K562 (cell line): ENCODE data around the gene CNTN4. TPM values are rescaled to one million over a fixed set of nuclear protein-coding genes. Genes with fewer than 3 reads are reported as not detected.

Experiments
- CBFA2T2 ChIP-seq: fragments of 450-650 bp; conservative IDR thresholded peaks from 2 replicates; pipeline ENCODE4 v1.6.1; 2017; ENCODE audit warnings: mild to moderate bottlenecking
- GABPB1 ChIP-seq: sonication (generic); formaldehyde crosslinking; IDR thresholded peaks from 2 replicates; pipeline ENCODE4 v1.8.0; 2022; ENCODE audit warnings: mild to moderate bottlenecking, missing genetic modification reagents
- MTA2 ChIP-seq: fragments of 450-650 bp; IDR thresholded peaks from 2 replicates; pipeline ENCODE4 v1.6.1; 2016; ENCODE audit warnings: low read depth
- NBN ChIP-seq: fragments of 450-650 bp; IDR thresholded peaks from 2 replicates; pipeline ENCODE4 v1.6.1; 2016; ENCODE audit warnings: low read depth, mild to moderate bottlenecking
- ZBTB1 ChIP-seq: sonication (generic); formaldehyde crosslinking; IDR thresholded peaks from 2 replicates; pipeline ENCODE4 v1.8.1; 2023; ENCODE audit warnings: missing genetic modification reagents, low read depth, mild to moderate bottlenecking, borderline replicate concordance
- ZNF583 ChIP-seq: fragments of 250-450 bp; sonication (Bioruptor Pico); IDR thresholded peaks from 2 replicates; pipeline ENCODE4 v1.4.0; 2020
- polyA plus RNA-seq, 8 experiments: library from polyadenylated mRNA; depleted of rRNA in 4 of 8; stranded (reverse) in 5 of 8; unstranded in 3 of 8; fragments of >200 nt; fragmentation: Nextera tagmentation in 2 of 8; fragmentation: Illumina TruSeq in 1 of 8; extraction: Ambion mirVana in 2 of 8; extraction: Trizol in 1 of 8; gene quantifications; 2 replicates each; pipeline versions ENCODE4 v1.2.1 to v1.2.3, GENCODE V29; 2011 to 2014; ENCODE audit warnings: inconsistent platforms in 1 of 8, missing spikeins in 1 of 8
- total RNA-seq, 7 experiments: library from RNA; depleted of rRNA in 6 of 7; stranded (reverse); fragments of >200 nt in 6 of 7; fragmentation: Illumina TruSeq in 2 of 7; extraction: Trizol in 2 of 7; gene quantifications; 2 replicates each; pipeline versions ENCODE4 v1.2.1 to v1.2.3, GENCODE V29; 2011 to 2021; ENCODE audit warnings: low replicate concordance in 1 of 7
- TF ChIP-seq, protein P1 (sequence below): fragments of 450-650 bp; IDR thresholded peaks from one replicate; pipeline ENCODE4 v1.6.1; 2018; ENCODE audit warnings: mild to moderate bottlenecking, moderate library complexity; ENCODE audit not compliant: partially characterized antibody
- TF ChIP-seq, protein P2 (sequence below): fragments of 450-650 bp; conservative IDR thresholded peaks from 2 replicates; pipeline ENCODE4 v1.6.1; 2016; ENCODE audit warnings: missing genetic modification characterization, low read depth, mild to moderate bottlenecking, control low read depth, missing compliant biosample characterization
- TF ChIP-seq, protein P3 (sequence below): fragments of 250-450 bp; sonication (Bioruptor Pico); IDR thresholded peaks from 2 replicates; pipeline ENCODE4 v1.8.0; 2021; ENCODE audit warnings: mild to moderate bottlenecking, moderate library complexity
- TF ChIP-seq, protein P4 (sequence below): fragments of 250-450 bp; sonication (Bioruptor Pico); IDR thresholded peaks from 2 replicates; pipeline ENCODE4 v1.8.0; 2021; ENCODE audit warnings: moderate library complexity, mild to moderate bottlenecking, inconsistent platforms

The CNTN4 gene
- total and polyA plus RNA-seq, 9 of the 15 experiments (the other 6 are each of a cell fraction or from before 2014, with no cell fraction given) = not detected

DNA sequence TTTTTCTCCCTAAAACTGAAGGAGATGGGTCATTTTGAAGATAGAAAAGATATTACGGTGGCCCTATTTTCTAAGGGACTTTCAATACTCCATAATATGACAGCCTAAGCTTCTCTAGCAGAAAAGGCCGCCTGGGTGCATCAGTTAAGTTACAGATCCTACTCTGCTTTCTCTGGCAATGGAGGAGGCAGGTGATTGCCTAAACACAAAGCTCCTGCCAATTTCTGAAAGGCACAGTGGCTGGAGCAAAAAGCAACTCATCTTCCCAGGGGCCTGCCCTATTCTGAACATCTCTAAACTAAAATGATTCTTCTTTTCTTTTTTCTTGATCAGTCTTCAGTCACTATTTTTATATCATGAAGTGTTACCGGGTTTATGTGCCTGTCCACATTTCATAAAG lies 276.7 kb downstream of the CNTN4 start (continued):
- TF ChIP-seq, protein P1, sequence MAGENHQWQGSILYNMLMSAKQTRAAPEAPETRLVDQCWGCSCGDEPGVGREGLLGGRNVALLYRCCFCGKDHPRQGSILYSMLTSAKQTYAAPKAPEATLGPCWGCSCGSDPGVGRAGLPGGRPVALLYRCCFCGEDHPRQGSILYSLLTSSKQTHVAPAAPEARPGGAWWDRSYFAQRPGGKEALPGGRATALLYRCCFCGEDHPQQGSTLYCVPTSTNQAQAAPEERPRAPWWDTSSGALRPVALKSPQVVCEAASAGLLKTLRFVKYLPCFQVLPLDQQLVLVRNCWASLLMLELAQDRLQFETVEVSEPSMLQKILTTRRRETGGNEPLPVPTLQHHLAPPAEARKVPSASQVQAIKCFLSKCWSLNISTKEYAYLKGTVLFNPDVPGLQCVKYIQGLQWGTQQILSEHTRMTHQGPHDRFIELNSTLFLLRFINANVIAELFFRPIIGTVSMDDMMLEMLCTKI = no peak
- no peak for TF ChIP-seq NBN
- no peak for TF ChIP-seq GABPB1 (CRISPR knock-in tag)
- TF ChIP-seq, protein P2, sequence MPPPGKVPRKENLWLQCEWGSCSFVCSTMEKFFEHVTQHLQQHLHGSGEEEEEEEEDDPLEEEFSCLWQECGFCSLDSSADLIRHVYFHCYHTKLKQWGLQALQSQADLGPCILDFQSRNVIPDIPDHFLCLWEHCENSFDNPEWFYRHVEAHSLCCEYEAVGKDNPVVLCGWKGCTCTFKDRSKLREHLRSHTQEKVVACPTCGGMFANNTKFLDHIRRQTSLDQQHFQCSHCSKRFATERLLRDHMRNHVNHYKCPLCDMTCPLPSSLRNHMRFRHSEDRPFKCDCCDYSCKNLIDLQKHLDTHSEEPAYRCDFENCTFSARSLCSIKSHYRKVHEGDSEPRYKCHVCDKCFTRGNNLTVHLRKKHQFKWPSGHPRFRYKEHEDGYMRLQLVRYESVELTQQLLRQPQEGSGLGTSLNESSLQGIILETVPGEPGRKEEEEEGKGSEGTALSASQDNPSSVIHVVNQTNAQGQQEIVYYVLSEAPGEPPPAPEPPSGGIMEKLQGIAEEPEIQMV (tag) = no peak
- TF ChIP-seq, protein P3, sequence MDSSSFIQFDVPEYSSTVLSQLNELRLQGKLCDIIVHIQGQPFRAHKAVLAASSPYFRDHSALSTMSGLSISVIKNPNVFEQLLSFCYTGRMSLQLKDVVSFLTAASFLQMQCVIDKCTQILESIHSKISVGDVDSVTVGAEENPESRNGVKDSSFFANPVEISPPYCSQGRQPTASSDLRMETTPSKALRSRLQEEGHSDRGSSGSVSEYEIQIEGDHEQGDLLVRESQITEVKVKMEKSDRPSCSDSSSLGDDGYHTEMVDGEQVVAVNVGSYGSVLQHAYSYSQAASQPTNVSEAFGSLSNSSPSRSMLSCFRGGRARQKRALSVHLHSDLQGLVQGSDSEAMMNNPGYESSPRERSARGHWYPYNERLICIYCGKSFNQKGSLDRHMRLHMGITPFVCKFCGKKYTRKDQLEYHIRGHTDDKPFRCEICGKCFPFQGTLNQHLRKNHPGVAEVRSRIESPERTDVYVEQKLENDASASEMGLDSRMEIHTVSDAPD (CRISPR knock-in tag) = no peak
- no peak for TF ChIP-seq ZBTB1 (CRISPR knock-in tag)
- TF ChIP-seq, protein P4, sequence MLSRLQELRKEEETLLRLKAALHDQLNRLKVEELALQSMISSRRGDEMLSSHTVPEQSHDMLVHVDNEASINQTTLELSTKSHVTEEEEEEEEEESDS = no peak
- no peak for TF ChIP-seq CBFA2T2
- no peak for TF ChIP-seq ZNF583 (CRISPR knock-in tag)
- no peak for TF ChIP-seq MTA2
